RKO (cell line): ENCODE data around the gene CELF1.
"Not testable (repeated sequence)": the region's sequence is repeated elsewhere in the genome, so short reads cannot be mapped to it uniquely, and the experiment has no call there.

Experiments
- DNase-seq: peaks from one replicate; pipeline ENCODE4 v3.0.0-alpha.2; 2016; ENCODE audit warnings: low spot score

CELF1 gene

GRCh38 chr11:47573321-47573720 is 20.4 kb upstream of the CELF1 start:
- no peak for DNase-seq

- no peak for DNase-seq
Measured at GRCh38 chr11:47572715-47573255, 19.9 kb upstream of the CELF1 start.

GRCh38 chr11:47571895-47572294 is 19.0 kb upstream of the CELF1 start:
- no peak for DNase-seq

GRCh38 chr11:47571357-47571729 is 18.4 kb upstream of the CELF1 start:
- DNase-seq, result no peak

GRCh38 chr11:47570651-47571356 is 17.9 kb upstream of the CELF1 start:
- DNase-seq, result no peak

- no peak for DNase-seq
Measured at GRCh38 chr11:47569646-47570045, 16.7 kb upstream of the CELF1 start.

- no peak for DNase-seq
Measured at GRCh38 chr11:47566149-47566698, 13.3 kb upstream of the CELF1 start.

- DNase-seq, result peak; percentile 74
Measured at GRCh38 chr11:47565340-47566148, 12.6 kb upstream of the CELF1 start, which contains the start of gene PTPMT1. TSS of gene PTPMT1 (plus strand) at chr11:47565599. CDS start at chr11:47565623, 24 bp downstream.

- no peak for DNase-seq
Measured at GRCh38 chr11:47564933-47565339, 12.0 kb upstream of the CELF1 start.

- DNase-seq, result not testable (repeated sequence)
Measured at GRCh38 chr11:47564366-47564765, 11.4 kb upstream of the CELF1 start.

- DNase-seq, result not testable (repeated sequence)
Measured at GRCh38 chr11:47562393-47562792, 9.5 kb upstream of the CELF1 start.

- no peak for DNase-seq
Measured at GRCh38 chr11:47560426-47560825, 7.5 kb upstream of the CELF1 start.

GRCh38 chr11:47558695-47559094 is 5.8 kb upstream of the CELF1 start:
- no peak for DNase-seq

- DNase-seq, result not testable (repeated sequence)
Measured at GRCh38 chr11:47557004-47557403, 4.1 kb upstream of the CELF1 start.

- DNase-seq, result no peak
Measured at GRCh38 chr11:47553406-47553743, 443 bp upstream of the CELF1 start.

GRCh38 chr11:47552056-47552565 is 821 bp downstream of the CELF1 start:
- DNase-seq, result peak; percentile 53

GRCh38 chr11:47551086-47551485 is 1.8 kb downstream of the CELF1 start:
- peak; percentile 74 for DNase-seq

- DNase-seq, result no peak
Measured at GRCh38 chr11:47550288-47551047, 2.5 kb downstream of the CELF1 start.

GRCh38 chr11:47546274-47546673 is 6.7 kb downstream of the CELF1 start:
- not testable (repeated sequence) for DNase-seq

- no peak for DNase-seq
Measured at GRCh38 chr11:47545298-47545697, 7.6 kb downstream of the CELF1 start.

GRCh38 chr11:47541070-47541469 is 11.9 kb downstream of the CELF1 start:
- DNase-seq, result no peak

GRCh38 chr11:47539681-47540039 is 13.3 kb downstream of the CELF1 start:
- DNase-seq, result no peak
